NCI-H82 (cell line): ENCODE measurements around the gene POLR3A.
"Not testable (repeated sequence)": the region's sequence is repeated elsewhere in the genome, so short reads cannot be mapped to it uniquely, and the experiment has no call there.

Experiments
- DNase-seq: peaks from one replicate; lab custom pipeline; 2025; lab: John Stamatoyannopoulos, UW

Gene POLR3A

DNA sequence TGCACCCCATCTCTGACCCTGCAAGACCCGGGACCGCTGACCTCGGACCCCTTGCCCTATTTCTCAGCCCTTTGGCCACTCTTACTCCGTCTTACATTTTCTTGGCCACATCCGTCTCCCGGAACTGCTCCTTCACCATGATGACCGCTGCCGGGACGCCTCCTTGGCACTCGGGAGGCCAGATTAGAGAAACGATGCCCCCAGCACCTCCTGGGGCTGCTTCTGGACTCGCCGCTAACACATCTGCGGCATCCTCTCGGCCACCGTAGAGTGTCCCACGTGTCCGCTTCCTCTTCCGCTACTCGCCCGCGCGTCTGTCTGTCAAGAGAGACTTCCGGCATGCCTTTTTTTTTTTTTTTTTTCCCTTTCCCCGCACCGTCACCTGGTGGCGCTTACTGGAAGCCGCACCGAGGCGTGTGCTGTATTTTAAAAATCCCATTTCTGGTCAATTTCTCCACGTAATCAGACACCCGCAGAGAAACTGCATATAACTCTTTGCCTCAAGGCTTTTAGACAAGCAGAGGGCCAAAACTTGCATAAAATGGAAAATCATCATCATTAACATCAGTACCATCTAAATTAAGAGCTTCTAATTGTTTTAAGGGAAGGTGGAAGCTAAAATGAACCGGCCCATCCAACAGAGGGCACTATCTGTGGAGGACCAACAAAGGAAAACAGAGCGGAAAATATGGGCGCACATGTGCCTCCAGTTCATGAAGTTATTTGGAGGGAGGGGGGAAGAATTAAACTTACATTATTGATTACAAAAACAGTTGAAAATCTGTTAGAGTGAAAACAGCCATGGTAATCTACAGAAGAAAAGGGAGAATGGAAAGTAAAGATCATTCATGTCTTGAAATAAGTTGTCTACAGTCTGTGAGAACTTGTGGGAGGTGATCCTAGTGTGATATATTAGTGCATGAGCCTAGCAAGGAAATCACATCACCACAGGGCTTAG, at the start of gene POLR3A:
POLR3A (minus strand) TSS at position 247 of the 958 bp plus-strand sequence; CDS start at position 139, 108 bp downstream.
- DNase-seq = peak; percentile 95

DNA sequence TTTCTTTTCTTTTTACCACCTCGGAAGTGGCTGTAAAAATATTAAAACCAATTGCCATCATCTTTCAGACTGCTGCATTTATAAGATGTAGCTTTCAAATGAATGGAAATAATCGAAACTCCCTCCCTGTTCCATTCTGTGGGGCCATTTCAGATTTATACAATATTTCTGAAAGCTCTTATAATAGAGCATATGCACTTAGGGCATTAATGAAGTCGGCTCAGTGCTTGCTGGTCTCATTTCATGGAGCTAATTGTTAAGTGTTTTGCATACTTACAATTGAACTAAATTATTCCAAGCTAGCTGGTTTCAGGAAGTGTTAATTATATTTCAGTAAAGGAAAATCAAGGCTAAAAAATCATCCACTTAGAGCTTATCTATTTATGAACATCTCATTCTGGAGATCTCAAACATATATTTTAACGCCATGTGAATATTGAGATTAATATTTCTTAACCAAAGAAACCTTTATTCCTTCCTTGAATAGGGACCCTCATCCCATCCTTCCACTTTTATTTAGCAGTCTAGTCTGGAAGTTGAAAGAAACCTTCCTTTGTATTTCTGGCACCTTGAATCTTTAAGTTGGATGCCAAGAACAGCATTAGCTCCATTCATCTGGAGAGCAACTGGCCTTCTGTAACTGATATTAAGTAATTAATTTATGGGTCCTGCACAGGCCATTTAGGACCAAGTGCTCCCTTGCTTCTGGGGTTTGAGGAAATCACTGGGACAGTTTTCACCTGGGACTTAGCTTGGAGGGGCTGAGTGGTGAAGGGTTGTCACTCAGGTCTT, 49.4 kb upstream of the POLR3A start:
- no peak for DNase-seq

DNA sequence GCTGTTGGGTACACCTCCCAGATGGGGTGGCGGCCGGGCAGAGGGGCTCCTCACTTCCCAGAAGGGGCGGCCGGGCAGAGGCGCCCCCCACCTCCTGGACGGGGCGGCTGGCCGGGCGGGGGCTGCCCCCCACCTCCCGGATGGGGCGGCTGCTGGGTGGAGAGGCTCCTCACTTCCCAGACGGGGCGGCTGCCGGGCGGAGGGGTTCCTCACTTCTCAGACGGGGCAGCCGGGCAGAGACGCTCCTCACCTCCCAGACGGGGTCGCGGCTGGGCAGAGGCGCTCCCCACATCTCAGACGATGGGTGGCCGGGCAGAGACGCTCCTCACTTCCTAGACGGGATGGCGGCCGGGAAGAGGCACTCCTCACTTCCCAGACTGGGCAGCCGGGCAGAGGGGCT, 46.5 kb upstream of the POLR3A start:
- not testable (repeated sequence) for DNase-seq

DNA sequence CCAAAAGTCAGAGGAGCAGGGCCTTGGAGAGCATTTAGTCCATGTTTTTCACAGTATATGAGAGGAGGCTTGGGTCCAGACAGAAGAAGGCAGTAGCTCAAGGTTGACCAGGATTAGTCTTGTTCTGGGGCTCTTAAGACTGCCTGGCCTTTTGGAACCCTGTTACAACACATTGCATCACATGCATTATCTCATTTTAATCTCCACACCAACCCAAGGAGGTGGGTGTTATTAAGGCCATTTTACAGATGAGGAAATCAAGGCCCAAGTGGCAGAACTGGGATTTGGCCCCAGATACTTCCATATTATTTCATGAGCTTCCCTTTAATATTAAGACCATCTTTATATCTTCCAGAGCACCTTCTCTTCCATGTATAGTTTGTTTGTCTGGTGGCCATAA, 43.2 kb upstream of the POLR3A start:
- no peak for DNase-seq

DNA sequence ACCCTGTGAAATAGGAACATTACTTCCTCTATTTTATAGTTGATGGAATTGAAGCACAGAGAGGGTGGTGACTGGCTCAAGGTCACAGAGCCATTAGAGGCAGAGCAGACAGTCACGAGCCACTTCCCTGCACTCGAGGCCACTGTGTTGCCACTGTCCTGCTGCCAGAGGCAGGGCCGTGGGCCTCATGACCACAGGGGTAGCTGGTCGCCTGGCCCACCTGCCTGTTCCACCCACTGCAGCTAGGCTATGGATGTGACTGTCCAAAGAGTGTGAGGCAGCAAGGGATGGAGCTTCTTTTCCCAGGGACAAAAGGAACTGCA, 42.5 kb upstream of the POLR3A start:
- no peak for DNase-seq

DNA sequence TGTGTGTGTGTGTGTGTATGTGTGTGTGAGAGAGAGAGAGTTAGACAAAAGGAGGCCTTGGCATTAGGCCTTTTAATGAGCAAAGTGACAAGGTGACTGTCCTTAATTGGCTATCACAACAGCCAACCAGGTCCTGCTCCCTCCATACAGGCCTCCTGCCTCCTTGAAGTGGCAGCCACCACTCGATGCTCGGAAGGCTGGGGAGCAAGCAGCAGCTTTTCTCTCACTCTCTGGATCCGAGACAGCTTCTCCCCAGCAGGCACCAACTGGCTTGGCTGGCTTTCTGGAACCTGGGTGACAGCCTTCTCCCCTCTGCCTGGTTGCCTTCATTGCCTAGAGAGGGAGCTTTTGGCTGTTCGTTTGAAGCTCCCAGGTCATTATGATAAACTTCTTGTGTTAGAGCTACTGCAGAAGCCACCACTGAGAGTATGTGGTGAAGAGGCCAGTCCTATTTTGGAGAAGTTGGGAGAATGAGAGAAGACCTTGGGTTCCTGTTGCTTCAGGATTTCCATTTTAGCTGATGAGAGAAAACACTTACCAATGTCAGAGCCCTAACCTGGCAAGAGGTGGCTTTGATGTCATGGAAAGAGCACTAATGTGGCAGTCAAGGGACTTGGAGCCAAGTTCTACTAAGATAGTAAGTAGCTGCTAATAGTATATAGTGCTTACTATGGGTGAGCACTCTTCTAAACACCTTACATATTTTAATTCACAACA, 42.0 kb upstream of the POLR3A start:
- no peak for DNase-seq

DNA sequence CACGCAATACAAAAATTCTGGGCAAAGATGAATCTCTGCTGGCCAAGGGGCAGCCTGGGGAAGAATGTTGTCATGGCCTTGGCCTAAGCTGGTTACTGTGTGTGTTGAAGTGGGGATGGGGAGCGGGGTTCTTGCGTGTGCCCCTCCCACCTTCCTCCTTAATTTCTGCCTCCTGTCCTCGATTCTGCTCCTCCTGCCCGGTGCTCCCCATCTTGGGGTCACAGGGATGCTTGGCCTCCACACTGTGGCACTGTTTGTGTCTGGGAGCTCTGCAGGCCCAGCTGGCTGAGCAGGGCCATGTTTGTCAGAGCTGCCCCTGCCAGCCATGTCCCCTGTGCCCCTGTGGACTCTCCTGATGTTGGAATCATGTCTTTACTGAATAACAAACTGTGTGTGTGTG, 41.4 kb upstream of the POLR3A start:
- no peak for DNase-seq

DNA sequence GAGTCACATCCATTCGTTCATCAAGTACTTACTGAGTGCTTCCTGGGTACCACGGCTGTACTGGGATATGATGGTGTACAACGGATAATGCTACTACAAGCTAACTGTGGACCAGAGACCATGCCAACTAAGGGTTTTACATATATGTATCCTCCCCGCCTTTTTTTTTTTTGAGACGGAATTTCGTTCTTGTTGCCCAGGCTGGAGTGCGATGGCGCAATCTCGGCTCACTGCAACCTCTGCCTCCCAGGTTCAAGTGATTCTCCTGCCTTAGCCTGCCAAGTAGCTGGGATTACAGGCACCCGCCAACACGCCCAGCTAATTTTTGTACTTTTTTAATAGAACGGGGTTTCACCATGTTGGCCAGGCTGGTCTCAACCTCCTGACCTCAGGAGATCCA, 40.7 kb upstream of the POLR3A start:
- DNase-seq = not testable (repeated sequence)

DNA sequence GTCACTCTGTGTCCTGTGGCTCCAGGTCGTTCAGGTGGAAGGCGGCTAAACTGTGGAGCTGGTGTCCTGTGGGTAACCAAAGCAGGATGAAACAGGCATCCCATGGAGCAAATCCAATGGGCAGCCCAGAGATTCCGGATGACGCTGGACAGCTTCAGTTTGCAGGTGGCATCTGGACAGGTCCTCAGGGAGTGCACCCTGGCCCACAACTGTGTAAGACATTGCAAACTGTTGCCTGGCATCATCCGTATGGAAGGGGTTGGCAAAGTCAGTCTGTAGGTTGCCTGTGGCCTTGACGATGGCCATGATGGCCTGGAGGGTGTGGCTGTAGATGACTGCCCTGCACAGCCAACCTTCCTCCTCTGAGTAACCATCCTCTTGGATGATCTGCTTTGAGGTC, 39.8 kb upstream of the POLR3A start:
- DNase-seq = no peak

DNA sequence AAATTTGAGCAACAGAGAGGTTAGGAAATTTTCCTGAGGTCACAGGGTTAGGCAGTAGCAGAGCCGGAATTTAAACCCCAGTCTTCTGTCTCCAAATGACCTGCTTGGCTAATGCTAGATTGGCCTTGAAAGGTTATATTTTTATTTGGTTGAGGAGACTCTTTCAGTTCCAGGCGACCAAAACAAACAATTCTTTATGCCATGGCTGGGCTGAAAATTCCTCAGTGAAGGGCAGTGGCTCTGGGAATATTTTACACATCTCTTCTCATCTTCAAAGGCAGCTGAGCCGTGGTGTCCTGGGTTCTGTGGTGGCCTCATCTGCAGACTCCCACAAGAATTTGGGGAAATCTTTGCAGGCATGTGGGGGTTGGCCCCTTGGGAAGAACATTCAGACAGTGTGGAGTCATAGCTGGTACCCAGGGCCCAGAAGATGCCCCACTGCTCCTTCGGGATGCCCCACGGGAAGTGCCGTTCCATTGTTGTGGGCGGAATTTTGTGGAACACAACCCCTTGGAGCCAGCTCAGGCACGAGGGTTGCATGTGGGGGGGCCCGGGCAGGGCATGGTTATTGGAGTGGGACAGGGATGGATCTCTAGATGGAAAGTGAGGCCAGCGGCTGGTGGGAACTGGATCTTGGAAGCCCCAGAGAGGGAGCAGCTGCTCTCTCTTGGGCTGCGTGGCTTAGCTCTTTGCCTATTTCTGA, 37.6 kb upstream of the POLR3A start:
- no peak for DNase-seq

DNA sequence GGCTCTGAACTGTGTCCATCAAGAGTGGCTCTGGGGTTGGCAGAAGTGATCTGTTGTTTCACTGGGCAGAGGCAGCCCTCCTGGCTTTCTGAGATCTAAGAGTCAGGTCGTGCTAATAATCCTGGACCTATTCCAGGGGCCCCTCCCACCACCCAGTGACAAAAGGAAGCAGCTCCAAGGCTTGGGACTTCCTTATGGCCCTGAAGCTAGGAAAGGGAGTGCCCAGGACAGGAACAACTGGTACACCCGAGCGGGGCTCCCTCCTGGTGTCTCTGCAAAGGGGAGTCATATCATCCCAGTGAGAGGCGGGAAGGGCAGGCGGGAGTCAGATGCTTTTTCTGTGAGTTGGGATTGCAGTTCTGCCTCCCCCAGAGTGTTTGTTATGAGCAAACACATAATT, 36.7 kb upstream of the POLR3A start:
- peak; percentile 61 for DNase-seq

DNA sequence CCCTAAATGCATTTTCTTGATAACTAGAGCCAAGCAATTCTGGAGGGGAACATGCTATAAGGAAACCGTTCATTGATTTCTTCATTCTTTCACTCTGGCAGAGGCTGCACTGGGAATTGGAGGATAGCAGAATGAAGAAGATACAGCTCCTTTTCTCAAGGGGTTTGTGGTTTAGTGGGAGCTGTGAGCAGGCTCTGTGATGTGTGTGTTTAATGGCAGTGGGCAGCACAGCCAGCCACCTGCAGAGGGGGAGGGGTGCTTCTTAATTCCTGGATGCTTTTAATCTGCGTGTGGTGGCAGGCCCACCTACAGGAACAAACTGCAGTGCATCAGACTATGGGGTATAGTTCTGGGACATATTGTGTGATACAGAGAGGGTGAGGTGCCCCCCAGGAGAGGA, 36.3 kb upstream of the POLR3A start:
- DNase-seq = peak; percentile 68

DNA sequence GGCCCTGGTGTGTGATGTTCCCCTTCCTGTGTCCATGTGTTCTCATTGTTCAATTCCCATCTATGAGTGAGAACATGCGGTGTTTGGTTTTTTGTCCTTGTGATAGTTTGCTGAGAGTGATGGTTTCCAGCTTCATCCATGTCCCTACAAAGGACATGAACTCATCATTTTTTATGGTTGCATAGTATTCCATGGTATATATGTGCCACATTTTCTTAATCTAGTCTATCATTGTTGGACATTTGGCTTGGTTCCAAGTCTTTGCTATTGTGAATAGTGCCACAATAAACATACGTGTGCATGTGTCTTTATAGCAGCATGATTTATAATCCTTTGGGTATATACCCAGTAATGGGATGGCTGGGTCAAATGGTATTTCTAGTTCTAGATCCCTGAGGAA, 35.6 kb upstream of the POLR3A start:
- not testable (repeated sequence) for DNase-seq

DNA sequence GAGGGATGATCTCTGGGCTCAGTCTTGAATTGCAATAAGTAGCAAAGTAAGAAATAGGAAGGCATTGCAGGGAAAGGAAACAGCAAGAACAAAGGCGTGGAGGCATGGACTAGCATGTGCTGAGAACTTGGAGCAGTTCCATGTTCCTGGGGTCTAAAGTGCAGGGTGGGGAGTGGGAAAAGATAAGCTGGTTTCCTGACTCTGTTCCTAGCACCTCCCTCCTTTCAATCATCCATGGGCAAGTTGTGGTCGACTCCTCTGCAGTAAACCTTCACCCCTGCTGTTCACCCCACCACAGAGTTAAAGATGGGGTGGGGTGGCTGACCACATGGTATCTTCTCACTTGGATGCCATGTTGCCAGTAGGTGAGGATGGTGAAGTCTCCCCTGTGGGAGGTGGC, 33.9 kb upstream of the POLR3A start:
- DNase-seq = no peak

DNA sequence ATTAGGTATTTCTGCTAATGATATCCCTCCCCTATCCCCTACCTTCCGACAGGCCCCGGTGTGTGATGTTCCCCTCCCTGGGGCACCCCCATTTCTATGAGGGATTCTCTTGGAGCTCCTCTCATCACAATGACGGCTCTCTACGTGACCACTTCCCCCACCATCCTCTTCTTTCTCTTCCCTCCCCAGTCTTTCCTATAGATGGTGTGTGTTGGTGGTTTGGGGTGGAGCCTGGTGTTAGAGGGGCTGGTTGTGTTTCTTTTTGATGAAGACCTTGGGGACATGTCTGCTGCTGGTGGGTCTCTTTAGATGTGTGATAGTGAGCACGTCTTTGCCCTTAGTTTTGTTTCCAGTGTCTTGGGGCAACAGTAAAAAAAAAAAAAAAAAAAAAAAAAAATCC, 33.0 kb upstream of the POLR3A start:
- DNase-seq = no peak

DNA sequence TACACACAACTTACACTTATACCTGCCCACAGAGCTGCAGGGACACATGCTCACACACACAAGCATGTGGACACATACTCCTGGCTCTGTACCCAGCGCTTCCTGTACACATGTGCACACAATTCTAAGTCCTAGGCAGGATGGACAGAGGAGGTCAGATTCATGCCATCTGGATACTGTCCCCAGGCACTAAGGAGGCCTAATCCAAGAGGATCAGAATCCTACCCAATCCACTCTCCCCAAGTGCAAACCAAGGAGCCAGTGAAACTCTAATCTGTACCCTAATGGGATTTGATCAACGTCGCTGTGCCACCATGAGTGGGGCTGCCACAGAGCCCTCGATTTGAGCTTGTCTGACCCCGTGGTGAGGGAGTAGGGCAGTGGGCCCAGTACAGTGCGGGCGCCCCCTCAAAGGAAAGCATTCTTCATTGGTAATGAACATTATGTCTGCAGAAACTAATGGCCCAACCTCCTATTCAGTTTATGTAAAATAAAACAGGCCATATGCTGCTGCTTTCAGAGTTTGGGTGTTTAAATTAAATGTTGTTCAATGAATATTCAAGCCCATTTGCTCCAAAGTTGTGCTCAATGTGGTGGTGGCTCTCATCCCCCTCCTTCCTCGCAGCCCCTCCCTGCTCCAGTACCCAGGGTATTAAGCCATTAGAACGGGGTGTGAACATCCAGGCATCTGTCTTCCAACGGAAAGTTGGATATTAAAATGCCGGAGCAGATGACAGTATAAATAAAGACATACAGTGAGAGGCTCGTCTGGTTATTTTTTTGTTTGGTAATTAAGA, 30.8 kb upstream of the POLR3A start:
- DNase-seq = peak; percentile 98

DNA sequence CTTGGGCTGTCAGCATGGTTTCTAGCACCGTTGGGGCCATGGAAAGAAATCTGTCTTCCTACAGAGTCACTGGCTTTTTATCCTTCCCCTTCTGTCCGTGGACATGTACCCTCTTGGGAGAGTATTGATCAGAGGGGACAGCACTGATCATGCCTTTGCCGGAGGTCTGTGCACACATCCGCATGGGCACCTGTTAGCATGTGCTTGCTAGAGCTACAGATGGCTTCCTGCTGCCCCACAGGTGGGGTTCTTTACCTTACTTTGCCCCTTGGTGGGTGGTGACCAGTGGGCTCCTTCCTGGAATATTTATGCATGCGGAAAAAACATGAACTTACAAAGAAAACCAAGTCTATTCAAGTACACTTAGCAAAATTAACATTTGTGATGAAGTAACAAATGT, 29.2 kb upstream of the POLR3A start:
- DNase-seq = no peak

DNA sequence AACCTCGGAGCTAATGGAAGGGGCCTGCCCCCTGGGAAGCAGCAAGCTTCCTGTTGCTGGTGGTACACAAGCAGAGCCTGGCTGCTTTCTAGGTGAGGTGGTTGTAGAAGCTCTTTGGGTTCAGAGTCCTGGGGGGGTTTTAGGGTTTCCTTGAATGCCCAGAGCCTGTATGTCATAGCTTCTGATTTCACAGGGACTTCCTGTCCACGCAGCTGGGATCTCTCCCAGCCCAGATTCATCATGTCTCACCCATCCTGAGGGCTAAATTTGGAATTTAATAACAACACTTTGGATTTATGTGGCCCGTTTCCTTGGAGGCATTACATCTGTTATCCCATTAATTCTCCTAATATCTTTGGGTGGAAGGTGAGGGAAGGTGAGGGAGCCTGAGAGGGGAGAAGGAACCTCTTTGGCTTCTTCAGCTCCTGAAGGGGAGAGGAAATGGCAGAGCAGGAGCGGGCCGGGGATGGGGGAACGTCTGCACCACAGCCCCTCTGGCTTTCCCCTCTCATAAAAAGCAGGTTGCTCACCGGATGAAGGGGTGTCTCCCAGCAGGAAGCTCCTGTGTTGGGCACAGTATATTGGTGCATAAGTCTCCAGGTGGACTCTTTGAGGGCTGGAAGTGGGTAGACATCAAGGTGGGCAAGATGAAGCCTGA, 24.0 kb upstream of the POLR3A start:
- peak; percentile 24 for DNase-seq

DNA sequence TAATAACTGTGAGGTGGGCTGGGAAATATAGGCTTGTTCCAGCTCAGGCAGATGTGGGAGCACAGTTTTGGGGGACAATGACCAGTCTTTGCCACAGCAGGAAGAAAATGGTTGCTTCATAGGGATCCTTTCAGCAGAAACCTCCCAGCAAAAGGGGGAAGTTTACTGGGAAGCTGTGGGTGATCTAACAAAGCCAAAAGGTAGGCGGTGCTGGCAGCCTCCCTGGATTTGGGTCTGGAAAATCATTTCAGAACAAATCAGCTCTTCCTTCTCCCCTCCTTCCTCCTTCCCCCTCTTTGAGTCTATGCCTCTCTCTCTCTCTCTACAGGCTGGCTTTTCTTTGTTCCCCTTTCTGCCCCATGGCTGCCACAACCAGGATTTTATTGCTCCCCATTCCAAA, 20.5 kb upstream of the POLR3A start:
- no peak for DNase-seq

DNA sequence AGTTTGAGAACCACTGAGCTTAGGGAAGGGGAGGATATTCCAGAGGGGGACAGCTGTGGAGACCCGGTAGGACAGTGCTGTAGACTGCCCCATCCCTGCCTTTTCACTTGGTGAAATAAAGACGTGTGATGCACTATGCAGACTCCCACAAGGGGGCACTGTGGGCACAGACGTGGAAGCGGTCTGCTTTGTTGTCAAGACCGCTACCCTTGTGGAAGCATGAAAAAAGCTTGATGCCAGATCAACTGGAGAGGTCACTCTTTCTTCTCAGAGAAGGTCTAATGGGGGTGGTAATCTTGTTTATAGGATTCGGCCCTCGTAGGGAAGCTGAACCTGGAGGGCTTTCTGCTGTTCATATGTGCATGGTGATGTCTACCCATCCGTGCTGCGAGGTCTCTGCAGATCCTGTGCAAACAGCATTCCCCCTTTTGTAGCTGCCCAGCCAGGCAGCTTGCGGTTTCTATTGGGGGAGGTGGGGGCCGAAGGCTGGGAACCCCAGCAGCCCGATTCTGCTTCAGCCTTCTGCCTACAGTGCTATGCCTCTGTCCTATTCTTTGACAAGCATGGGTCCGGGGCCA, 18.1 kb upstream of the POLR3A start:
- peak; percentile 98 for DNase-seq
